Lung (tissue), 12 donors: ENCODE results near the gene JUN. TPM values are rescaled to one million over a fixed set of nuclear protein-coding genes. Genes with fewer than 3 reads are reported as not detected.
A peak's percentile ranks its signal among the peaks of the same experiment; 100 is the strongest.

ENCODE experiments used
- ATAC-seq: fragments of 200-7000 bp; cut with Tn5 transposase; one replicate; pipeline ENCODE4 v1.9.1; 2020; ENCODE audit warnings: moderate number of reproducible peaks; ENCODE audit not compliant: insufficient read depth, low FRiP score
- DNase-seq, 3 donors: peaks; one replicate each; pipeline ENCODE4 v3.0.0-alpha.2; 2013 to 2017
- H3K27ac ChIP-seq, 2 donors: one replicate each; pipeline ENCODE4 v1.5.1; 2013; ENCODE audit warnings: mild to moderate bottlenecking in 2 of 2, moderate library complexity in 2 of 2, control low read depth in 1 of 2, inconsistent platforms in 1 of 2, low read depth in 1 of 2, low read length in 1 of 2
- H3K27me3 ChIP-seq, 3 donors: one replicate each; pipeline ENCODE4 v1.5.1; 2013; ENCODE audit warnings: low read length in 2 of 3; ENCODE audit not compliant: control insufficient read depth in 3 of 3, insufficient read depth in 3 of 3
- H3K36me3 ChIP-seq, 4 donors: one replicate each; pipeline ENCODE4 v1.5.1; 2013; ENCODE audit warnings: low read length in 4 of 4, mild to moderate bottlenecking in 1 of 4, moderate library complexity in 1 of 4; ENCODE audit not compliant: control insufficient read depth in 4 of 4, insufficient read depth in 4 of 4
- H3K4me1 ChIP-seq, 5 donors: one replicate each; pipeline ENCODE4 v1.5.1; 2013; ENCODE audit warnings: low read length in 5 of 5, mild to moderate bottlenecking in 2 of 5, moderate library complexity in 1 of 5; ENCODE audit not compliant: control insufficient read depth in 5 of 5, insufficient read depth in 5 of 5
- H3K4me3 ChIP-seq: one replicate; pipeline ENCODE4 v1.5.1; 2013; ENCODE audit warnings: mild to moderate bottlenecking, control low read depth, moderate library complexity
- H3K9ac ChIP-seq, 2 donors: one replicate each; pipeline ENCODE4 v1.5.1; 2013; ENCODE audit warnings: low read length in 2 of 2, control low read depth in 1 of 2; ENCODE audit not compliant: insufficient read depth in 1 of 2
- H3K9me3 ChIP-seq, 4 donors: one replicate each; pipeline ENCODE4 v1.5.1; 2013; ENCODE audit warnings: low read length in 3 of 4, mild to moderate bottlenecking in 1 of 4, moderate library complexity in 1 of 4; ENCODE audit not compliant: control insufficient read depth in 4 of 4, insufficient read depth in 3 of 4
- CTCF ChIP-seq: IDR thresholded peaks from 2 replicates; pipeline ENCODE4 v1.5.1; 2012; ENCODE audit warnings: mild to moderate bottlenecking; ENCODE audit errors: control extremely low read depth, extremely low read depth
- WGBS, 2 donors: extraction: QIAGEN DNeasy Blood & Tissue Kit; methylation state at CpG; one replicate each; pipeline ENCODE4 v1.1.7; 2013; 5-methylcytosine and 5-hydroxymethylcytosine counted together
- polyA plus RNA-seq, 2 donors: library from polyadenylated mRNA; stranded (reverse); fragments of 200-250 nt; gene quantifications; one replicate each; pipeline ENCODE4 v1.2.1, GENCODE V29; 2013
- total RNA-seq, 2 donors: library from RNA; depleted of rRNA in 1 of 2; stranded (reverse); fragments of >200 nt in 1 of 2; gene quantifications; one replicate each; pipeline ENCODE4 v1.2.1, GENCODE V29; 2014 to 2021
- donor health status: control.
- donor health status: control.
- donor health status: Bipolar disorder and iron deficiency.
- donor health status: healthy.
- donor health status: DM: yes; HTN: yes; CAD: no.

Gene JUN
- total and polyA plus RNA-seq, 4 donors = 78.1 to 584 (median 142) TPM

- no peaks in the 10 kb centered on the region for H3K36me3 ChIP-seq
- TF ChIP-seq CTCF = peak; percentile 46
These were observed 14.7 kb downstream of the JUN start for GRCh38 chr1:58768971-58769808.

GRCh38 chr1:58768191-58768731, 15.6 kb downstream of the JUN start:
- H3K9ac ChIP-seq = no peak overlapping the region
- H3K27me3 ChIP-seq = no peaks in the 10 kb centered on the region
- ATAC-seq (no peak), DNase-seq (no peak)
- no peak for TF ChIP-seq CTCF
- no peak overlapping the region for H3K4me3 ChIP-seq
- peaks cover 0 to 6% (median 0%) of the 10 kb centered on the region in 5 donors for H3K4me1 ChIP-seq
- peaks cover 0 to 2% (median 0%) of the 10 kb centered on the region in 4 donors for H3K9me3 ChIP-seq
- no peak overlapping the region for H3K27ac ChIP-seq
- H3K36me3 ChIP-seq = no peaks in the 10 kb centered on the region
- 90 to 94% methylated on average over 5 of the region's 5 CpGs for WGBS, 2 donors

More at GRCh38 chr1:58768971-58769808, 14.7 kb downstream of the JUN start:
- Histone ChIP-seq H3K4me1 (peaks cover 0 to 9% (median 0%) of the 10 kb centered on the region in 5 donors), H3K9ac (no peak overlapping the region), H3K27me3 (no peaks in the 10 kb centered on the region), H3K9me3 (peaks cover 0 to 2% (median 0%) of the 10 kb centered on the region in 4 donors), H3K4me3 (no peak overlapping the region), H3K27ac (no peak overlapping the region)
- 42 to 50% methylated on average over 22 of the region's 22 CpGs for WGBS, 2 donors
- ATAC-seq (no peak), DNase-seq (peak; percentile 73 to 82 (median 77))

- peaks cover 0 to 3% (median 0%) of the 10 kb centered on the region in 5 donors for H3K4me1 ChIP-seq
- 97 to 98% methylated on average over 1 of the region's 1 CpG for WGBS, 2 donors
- no peak overlapping the region for H3K4me3 ChIP-seq
- no peak overlapping the region for H3K27ac ChIP-seq
- ATAC-seq (no peak), DNase-seq (no peak)
- H3K9me3 ChIP-seq = peaks cover 0 to 2% (median 0%) of the 10 kb centered on the region in 4 donors
- H3K9ac ChIP-seq = no peak overlapping the region
- no peaks in the 10 kb centered on the region for H3K36me3 ChIP-seq
- H3K27me3 ChIP-seq = no peaks in the 10 kb centered on the region
- TF ChIP-seq CTCF = no peak
These were observed 16.7 kb downstream of the JUN start for GRCh38 chr1:58767143-58767542.
